Left renal cortex interstitium (tissue), 4 donors: Measurements from ENCODE around the gene KCTD21. TPM values are rescaled to one million over a fixed set of nuclear protein-coding genes. Genes with fewer than 3 reads are reported as not detected.
"Not testable (repeated sequence)": the region's sequence is repeated elsewhere in the genome, so short reads cannot be mapped to it uniquely, and the experiment has no call there.

Experiments
- DNase-seq, 4 donors: peaks; one replicate each; pipeline ENCODE4 v3.0.0-alpha.2; 2013; ENCODE audit warnings: low read depth in 4 of 4, low spot score in 2 of 4, missing footprints in 1 of 4
- polyA plus RNA-seq, 4 donors: library from polyadenylated mRNA; unstranded; fragments of 120-200 nt; gene quantifications; one replicate each; pipeline ENCODE4 v1.2.1, GENCODE V29; 2013; ENCODE audit not compliant: insufficient read length in 4 of 4

Gene KCTD21
- polyA plus RNA-seq, 4 donors: 8.3 to 9.9 (median 9.1) TPM

- DNase-seq: no peak
These were observed 8.9 kb downstream of the KCTD21 start for GRCh38 chr11:78179459-78180071.

GRCh38 chr11:78177216-78177615, 11.2 kb downstream of the KCTD21 start:
- no peak for DNase-seq

GRCh38 chr11:78176605-78177141, 11.8 kb downstream of the KCTD21 start:
- no peak for DNase-seq

- DNase-seq: not testable (repeated sequence)
These were observed 12.6 kb downstream of the KCTD21 start for GRCh38 chr11:78175862-78176261.

- DNase-seq: no peak
These were observed 16.5 kb downstream of the KCTD21 start for GRCh38 chr11:78171951-78172350.

- no peak for DNase-seq
These were observed 17.4 kb downstream of the KCTD21 start for GRCh38 chr11:78170874-78171549.

- DNase-seq: no peak
These were observed 18.0 kb downstream of the KCTD21 start for GRCh38 chr11:78170413-78170812.

- DNase-seq: peak in 2 of 4 donors; percentile 21 to 37
These were observed 19.6 kb downstream of the KCTD21 start for GRCh38 chr11:78168539-78169477.

- peak in 1 of 4 donors; percentile 19 for DNase-seq
These were observed 21.5 kb downstream of the KCTD21 start for GRCh38 chr11:78166855-78167469.

GRCh38 chr11:78164471-78164870, 24.0 kb downstream of the KCTD21 start:
- no peak for DNase-seq

- no peak for DNase-seq
These were observed 24.6 kb downstream of the KCTD21 start for GRCh38 chr11:78163828-78164227.

- DNase-seq: no peak
These were observed 26.5 kb downstream of the KCTD21 start for GRCh38 chr11:78161962-78162371.

GRCh38 chr11:78161346-78161745, 27.1 kb downstream of the KCTD21 start:
- DNase-seq: no peak

GRCh38 chr11:78160557-78160956, 27.9 kb downstream of the KCTD21 start:
- DNase-seq: no peak

GRCh38 chr11:78158987-78159652, 29.3 kb downstream of the KCTD21 start:
- DNase-seq: no peak

- DNase-seq: no peak
These were observed 32.1 kb downstream of the KCTD21 start for GRCh38 chr11:78156127-78156844.

- DNase-seq: no peak
These were observed 36.6 kb downstream of the KCTD21 start for GRCh38 chr11:78151804-78152203.

- DNase-seq: no peak
These were observed 37.7 kb downstream of the KCTD21 start for GRCh38 chr11:78150754-78151153.

- no peak for DNase-seq
These were observed 38.1 kb downstream of the KCTD21 start for GRCh38 chr11:78150346-78150745.
